Gastrocnemius medialis (tissue), 4 donors: ENCODE data around the gene IFNA21. TPM values are rescaled to one million over a fixed set of nuclear protein-coding genes. Genes with fewer than 3 reads are reported as not detected.

Experiments used
- total RNA-seq, 4 donors: library from RNA; depleted of rRNA; stranded (reverse); fragments of >200 nt; gene quantifications; one replicate each; pipeline versions ENCODE4 v1.1.0 to v1.2.3, GENCODE V29; 2016

Gene IFNA21
- total RNA-seq, 4 donors from 2014 or later, result not detected

Other genes with a start within 250 kb of the IFNA21 start
- under 1 TPM; 0.15 to 0.71 (median 0.44) TPM for gene HACD4, start 135.0 kb downstream of the IFNA21 start, total RNA-seq
- not detected for gene IFNB1, start 88.7 kb downstream of the IFNA21 start, total RNA-seq
- gene IFNW1, start 24.8 kb downstream of the IFNA21 start, total RNA-seq, result not detected
- gene IFNA4, start 20.9 kb upstream of the IFNA21 start, total RNA-seq, result not detected
- not detected for gene IFNA7, start 35.5 kb upstream of the IFNA21 start, total RNA-seq
- gene IFNA10, start 40.5 kb upstream of the IFNA21 start, total RNA-seq, result not detected
- gene IFNA16, start 50.7 kb upstream of the IFNA21 start, total RNA-seq, result not detected
- not detected for gene IFNA17, start 61.6 kb upstream of the IFNA21 start, total RNA-seq
- not detected for gene IFNA14, start 73.3 kb upstream of the IFNA21 start, total RNA-seq
- gene IFNA5, start 138.7 kb upstream of the IFNA21 start, total RNA-seq, result not detected
- gene KLHL9, start 168.7 kb upstream of the IFNA21 start, total RNA-seq, result 1 to 10 TPM; 5.2 to 8.2 (median 6.5) TPM
- not detected for gene IFNA6, start 184.2 kb upstream of the IFNA21 start, total RNA-seq
- gene IFNA13, start 201.4 kb upstream of the IFNA21 start, total RNA-seq, result not detected
- gene IFNA2, start 218.7 kb upstream of the IFNA21 start, total RNA-seq, result not detected
- not detected for gene IFNA8, start 242.5 kb upstream of the IFNA21 start, total RNA-seq